Neutrophil (primary cell): ENCODE measurements around the gene GRIA3.

Experiments
- H3K27ac ChIP-seq: fragments of 200-600 bp; sonication (generic); 2 replicates; pipeline ENCODE4 v1.5.1; 2016; ENCODE audit warnings: mild to moderate bottlenecking, moderate library complexity
- H3K27me3 ChIP-seq: fragments of 200-600 bp; sonication (generic); 2 replicates; pipeline ENCODE4 v1.6.0; 2016; ENCODE audit warnings: mild to moderate bottlenecking
- H3K36me3 ChIP-seq: fragments of 200-600 bp; sonication (generic); 2 replicates; pipeline ENCODE4 v1.5.1; 2017
- H3K4me1 ChIP-seq, 2 experiments: fragments of 200-600 bp in 1 of 2; sonication (generic) in 1 of 2; 1 replicate in 1 of 2; 2 replicates in 1 of 2; pipeline versions ENCODE4 v1.5.1 to v1.6.1; 2013 to 2016; ENCODE audit warnings: low read depth in 1 of 2, low read length in 1 of 2, mild to moderate bottlenecking in 1 of 2, moderate library complexity in 1 of 2; ENCODE audit not compliant: control insufficient read depth in 1 of 2, insufficient read depth in 1 of 2
- H3K4me3 ChIP-seq, 2 experiments: fragments of 200-600 bp in 1 of 2; sonication (generic) in 1 of 2; 1 replicate in 1 of 2; 2 replicates in 1 of 2; pipeline ENCODE4 v1.5.1; 2013 to 2016; ENCODE audit warnings: low read depth in 1 of 2, low read length in 1 of 2, mild to moderate bottlenecking in 1 of 2, moderate library complexity in 1 of 2
- H3K9me3 ChIP-seq: fragments of 200-600 bp; sonication (generic); 2 replicates; pipeline ENCODE4 v1.5.1; 2016
- TF ChIP-seq, protein P1 (sequence below): fragments of 200-600 bp; sonication (generic); IDR thresholded peaks from 2 replicates; pipeline ENCODE4 v1.5.1; 2016; ENCODE audit warnings: antibody characterized with exemption

The GRIA3 gene

DNA sequence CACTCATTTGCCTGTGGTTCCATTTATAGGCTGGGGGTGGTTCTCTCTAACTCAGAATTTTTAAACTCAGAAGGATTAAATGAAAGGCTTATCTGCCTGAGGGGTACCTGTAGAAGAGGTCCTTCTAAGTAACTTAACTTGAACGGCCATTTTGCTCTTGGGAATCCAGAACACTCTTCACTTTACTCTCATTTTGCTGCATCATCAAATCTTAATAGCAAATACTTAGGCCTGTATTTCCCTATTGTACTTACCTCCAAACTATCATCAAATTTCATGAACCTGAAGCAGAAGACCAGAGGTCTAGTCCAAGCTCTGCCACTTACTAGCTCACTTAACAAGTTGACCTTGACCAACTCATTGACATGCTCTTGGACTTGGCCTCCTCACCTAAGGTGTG lies 70.4 kb downstream of the GRIA3 start:
- TF ChIP-seq, protein P1, sequence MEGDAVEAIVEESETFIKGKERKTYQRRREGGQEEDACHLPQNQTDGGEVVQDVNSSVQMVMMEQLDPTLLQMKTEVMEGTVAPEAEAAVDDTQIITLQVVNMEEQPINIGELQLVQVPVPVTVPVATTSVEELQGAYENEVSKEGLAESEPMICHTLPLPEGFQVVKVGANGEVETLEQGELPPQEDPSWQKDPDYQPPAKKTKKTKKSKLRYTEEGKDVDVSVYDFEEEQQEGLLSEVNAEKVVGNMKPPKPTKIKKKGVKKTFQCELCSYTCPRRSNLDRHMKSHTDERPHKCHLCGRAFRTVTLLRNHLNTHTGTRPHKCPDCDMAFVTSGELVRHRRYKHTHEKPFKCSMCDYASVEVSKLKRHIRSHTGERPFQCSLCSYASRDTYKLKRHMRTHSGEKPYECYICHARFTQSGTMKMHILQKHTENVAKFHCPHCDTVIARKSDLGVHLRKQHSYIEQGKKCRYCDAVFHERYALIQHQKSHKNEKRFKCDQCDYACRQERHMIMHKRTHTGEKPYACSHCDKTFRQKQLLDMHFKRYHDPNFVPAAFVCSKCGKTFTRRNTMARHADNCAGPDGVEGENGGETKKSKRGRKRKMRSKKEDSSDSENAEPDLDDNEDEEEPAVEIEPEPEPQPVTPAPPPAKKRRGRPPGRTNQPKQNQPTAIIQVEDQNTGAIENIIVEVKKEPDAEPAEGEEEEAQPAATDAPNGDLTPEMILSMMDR = no peak
- no peak overlapping the region for H3K27ac ChIP-seq
- H3K36me3 ChIP-seq = no peaks in the 10 kb centered on the region
- H3K4me3 ChIP-seq = no peak overlapping the region
- no peaks in the 10 kb centered on the region for H3K27me3 ChIP-seq
- no peaks in the 10 kb centered on the region for H3K4me1 ChIP-seq
- H3K9me3 ChIP-seq = no peaks in the 10 kb centered on the region

GRCh38 chrX:123256378-123256777 lies 72.3 kb downstream of the GRIA3 start:
- Histone ChIP-seq H3K4me1 (no peaks in the 10 kb centered on the region), H3K4me3 (no peak overlapping the region), H3K27ac (no peak overlapping the region), H3K9me3 (no peaks in the 10 kb centered on the region), H3K27me3 (no peaks in the 10 kb centered on the region), H3K36me3 (no peaks in the 10 kb centered on the region)
- TF ChIP-seq, protein P1 = no peak

- TF ChIP-seq, protein P1 = no peak
- H3K27me3 ChIP-seq = no peaks in the 10 kb centered on the region
- no peak overlapping the region for H3K4me3 ChIP-seq
These were observed 76.9 kb downstream of the GRIA3 start for GRCh38 chrX:123260920-123261418.

GRCh38 chrX:123263270-123263669 lies 79.2 kb downstream of the GRIA3 start:
- Histone ChIP-seq H3K36me3 (no peaks in the 10 kb centered on the region), H3K4me3 (no peak overlapping the region), H3K27ac (no peak overlapping the region), H3K9me3 (no peaks in the 10 kb centered on the region), H3K4me1 (no peaks in the 10 kb centered on the region), H3K27me3 (no peaks in the 10 kb centered on the region)
- TF ChIP-seq, protein P1 = no peak

More at GRCh38 chrX:123260920-123261418, 76.9 kb downstream of the GRIA3 start:
- no peaks in the 10 kb centered on the region for H3K9me3 ChIP-seq
- no peaks in the 10 kb centered on the region for H3K36me3 ChIP-seq
- no peaks in the 10 kb centered on the region for H3K4me1 ChIP-seq
- H3K27ac ChIP-seq = no peak overlapping the region

DNA sequence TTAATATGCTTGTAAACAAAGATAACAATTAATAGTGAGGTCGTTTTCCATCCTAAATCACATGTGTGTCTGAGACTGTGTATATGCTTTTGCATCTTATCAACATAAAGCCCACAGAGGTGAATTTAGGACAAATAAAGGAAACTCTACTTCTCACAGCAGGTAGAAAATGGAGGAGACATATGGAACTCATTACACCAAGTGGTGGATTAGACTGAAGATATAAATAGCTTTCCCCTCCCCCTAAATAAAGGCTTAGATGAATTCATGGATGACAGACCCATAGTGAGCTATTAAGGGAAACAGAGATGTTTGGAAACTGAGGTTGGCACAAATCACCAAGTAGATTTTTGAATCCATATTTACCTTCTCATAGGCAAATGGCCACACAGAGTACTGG lies 79.7 kb downstream of the GRIA3 start:
- Histone ChIP-seq H3K4me3 (no peak overlapping the region), H3K27ac (no peak overlapping the region), H3K36me3 (no peaks in the 10 kb centered on the region), H3K9me3 (no peaks in the 10 kb centered on the region), H3K4me1 (no peaks in the 10 kb centered on the region), H3K27me3 (no peaks in the 10 kb centered on the region)
- TF ChIP-seq, protein P1 = no peak

DNA sequence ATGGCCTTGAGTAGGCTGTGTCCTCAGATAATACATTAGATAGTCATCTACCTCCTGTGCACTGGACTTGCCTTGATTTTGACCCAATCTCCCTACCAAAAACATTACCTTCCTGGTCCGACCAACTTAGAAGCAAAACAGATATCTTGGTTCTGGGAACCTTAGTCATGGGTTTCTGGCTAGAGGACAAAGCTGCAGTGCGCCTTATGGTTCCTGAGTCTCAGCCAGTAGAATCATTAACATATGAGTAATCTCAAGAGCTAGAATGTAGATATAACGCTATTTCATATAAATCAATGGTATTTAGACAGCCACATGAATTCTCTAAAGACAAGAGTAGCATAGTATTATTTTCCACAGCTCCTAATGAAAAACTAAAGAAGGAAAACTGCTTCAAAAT lies 83.1 kb downstream of the GRIA3 start:
- H3K4me3 ChIP-seq = no peak overlapping the region
- H3K36me3 ChIP-seq = no peaks in the 10 kb centered on the region
- no peaks in the 10 kb centered on the region for H3K9me3 ChIP-seq
- TF ChIP-seq, protein P1 = no peak
- H3K27me3 ChIP-seq = no peaks in the 10 kb centered on the region
- no peaks in the 10 kb centered on the region for H3K4me1 ChIP-seq
- H3K27ac ChIP-seq = no peak overlapping the region
